Muscle layer of duodenum (tissue), 2 donors: ENCODE results near the gene FBXO8.

Experiments
- H3K27ac ChIP-seq: one replicate; pipeline ENCODE4 v1.7.0; 2013; ENCODE audit warnings: mild to moderate bottlenecking, low read length
- H3K27me3 ChIP-seq: one replicate; pipeline ENCODE4 v1.7.0; 2013; ENCODE audit warnings: low read depth, mild to moderate bottlenecking, control low read depth, low read length
- H3K36me3 ChIP-seq, 2 donors: one replicate each; pipeline ENCODE4 v1.7.0; 2013; ENCODE audit warnings: low read length in 2 of 2, control low read depth in 1 of 2, mild to moderate bottlenecking in 1 of 2; ENCODE audit not compliant: insufficient read depth in 2 of 2, control insufficient read depth in 1 of 2
- H3K4me1 ChIP-seq, 2 donors: one replicate each; pipeline ENCODE4 v1.7.0; 2013; ENCODE audit warnings: low read length in 2 of 2, mild to moderate bottlenecking in 2 of 2, control low read depth in 1 of 2, moderate library complexity in 1 of 2; ENCODE audit not compliant: insufficient read depth in 2 of 2, control insufficient read depth in 1 of 2
- H3K4me3 ChIP-seq, 2 donors: one replicate each; pipeline ENCODE4 v1.7.0; 2013; ENCODE audit warnings: low read length in 2 of 2, low read depth in 1 of 2, mild to moderate bottlenecking in 1 of 2
- H3K9me3 ChIP-seq, 2 donors: one replicate each; pipeline ENCODE4 v1.7.0; 2013; ENCODE audit warnings: low read length in 2 of 2, control low read depth in 1 of 2, mild to moderate bottlenecking in 1 of 2; ENCODE audit not compliant: control insufficient read depth in 1 of 2
- donor health status: healthy.

Gene FBXO8

GRCh38 chr4:174244441-174244840, 39.0 kb downstream of the FBXO8 start:
- Histone ChIP-seq H3K27ac (no peak overlapping the region), H3K4me3 (no peak overlapping the region), H3K4me1 (peaks cover 0 to 8% of the 10 kb centered on the region in 2 donors), H3K27me3 (no peaks in the 10 kb centered on the region), H3K36me3 (peaks cover 0 to 5% of the 10 kb centered on the region in 2 donors), H3K9me3 (no peaks in the 10 kb centered on the region)

GRCh38 chr4:174241162-174241561, 42.3 kb downstream of the FBXO8 start:
- H3K27me3 ChIP-seq: no peaks in the 10 kb centered on the region
- H3K27ac ChIP-seq: no peak overlapping the region
- H3K36me3 ChIP-seq: peaks cover 8 to 10% of the 10 kb centered on the region in 2 donors
- no peak overlapping the region for H3K4me3 ChIP-seq
- H3K9me3 ChIP-seq: no peaks in the 10 kb centered on the region
- no peaks in the 10 kb centered on the region for H3K4me1 ChIP-seq

DNA sequence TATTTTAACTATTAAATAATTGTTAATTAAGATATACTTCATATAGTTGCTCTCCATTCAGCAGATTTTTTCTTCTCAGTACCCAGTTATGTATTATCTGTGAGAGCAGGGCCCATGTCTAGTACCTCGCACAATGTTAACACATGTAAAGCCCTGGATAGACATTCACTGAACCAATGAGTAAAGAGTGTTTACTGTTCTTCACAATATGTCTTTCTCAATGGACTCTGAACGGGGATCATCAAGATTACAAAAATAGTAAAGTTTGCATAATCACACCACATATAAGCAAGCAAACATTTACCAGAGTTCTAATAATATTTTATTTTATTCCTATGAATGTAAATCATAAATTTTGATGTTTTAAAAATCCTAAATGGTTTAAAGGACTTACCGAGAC, 47.1 kb downstream of the FBXO8 start:
- Histone ChIP-seq H3K36me3 (peaks cover 10 to 11% of the 10 kb centered on the region in 2 donors), H3K27ac (no peak overlapping the region), H3K27me3 (no peaks in the 10 kb centered on the region), H3K4me3 (no peak overlapping the region), H3K9me3 (no peaks in the 10 kb centered on the region), H3K4me1 (no peaks in the 10 kb centered on the region)

GRCh38 chr4:174230680-174231079, 52.8 kb downstream of the FBXO8 start:
- Histone ChIP-seq H3K9me3 (no peaks in the 10 kb centered on the region), H3K4me3 (no peak overlapping the region), H3K27ac (no peak overlapping the region), H3K27me3 (no peaks in the 10 kb centered on the region), H3K36me3 (no peaks in the 10 kb centered on the region), H3K4me1 (peaks cover 0 to 8% of the 10 kb centered on the region in 2 donors)

GRCh38 chr4:174230148-174230547, 53.3 kb downstream of the FBXO8 start:
- Histone ChIP-seq H3K4me1 (peaks cover 0 to 12% of the 10 kb centered on the region in 2 donors), H3K4me3 (no peak overlapping the region), H3K9me3 (no peaks in the 10 kb centered on the region), H3K36me3 (no peaks in the 10 kb centered on the region), H3K27me3 (no peaks in the 10 kb centered on the region), H3K27ac (no peak overlapping the region)

DNA sequence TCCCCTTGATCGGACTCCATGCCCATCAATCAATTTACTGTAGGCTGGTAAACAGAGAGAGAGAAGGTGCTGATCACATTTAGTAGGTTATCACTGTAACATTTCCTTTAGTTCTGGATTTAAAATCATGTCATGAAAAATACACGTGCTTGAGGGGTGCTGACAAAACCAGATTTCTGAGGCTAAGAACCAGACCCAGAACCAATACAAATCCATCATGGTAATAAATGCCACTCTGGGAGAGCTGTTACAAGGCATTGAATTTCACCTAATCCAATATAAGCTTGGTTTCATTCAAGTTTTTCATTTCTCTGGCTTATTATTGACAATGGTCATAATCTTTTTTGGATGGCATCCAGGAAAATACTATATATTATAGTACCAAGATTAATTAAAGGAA, 54.5 kb downstream of the FBXO8 start:
- no peak overlapping the region for H3K4me3 ChIP-seq
- peaks cover 0 to 12% of the 10 kb centered on the region in 2 donors for H3K4me1 ChIP-seq
- H3K9me3 ChIP-seq: no peaks in the 10 kb centered on the region
- no peak overlapping the region for H3K27ac ChIP-seq
- H3K27me3 ChIP-seq: no peaks in the 10 kb centered on the region
- H3K36me3 ChIP-seq: no peaks in the 10 kb centered on the region

DNA sequence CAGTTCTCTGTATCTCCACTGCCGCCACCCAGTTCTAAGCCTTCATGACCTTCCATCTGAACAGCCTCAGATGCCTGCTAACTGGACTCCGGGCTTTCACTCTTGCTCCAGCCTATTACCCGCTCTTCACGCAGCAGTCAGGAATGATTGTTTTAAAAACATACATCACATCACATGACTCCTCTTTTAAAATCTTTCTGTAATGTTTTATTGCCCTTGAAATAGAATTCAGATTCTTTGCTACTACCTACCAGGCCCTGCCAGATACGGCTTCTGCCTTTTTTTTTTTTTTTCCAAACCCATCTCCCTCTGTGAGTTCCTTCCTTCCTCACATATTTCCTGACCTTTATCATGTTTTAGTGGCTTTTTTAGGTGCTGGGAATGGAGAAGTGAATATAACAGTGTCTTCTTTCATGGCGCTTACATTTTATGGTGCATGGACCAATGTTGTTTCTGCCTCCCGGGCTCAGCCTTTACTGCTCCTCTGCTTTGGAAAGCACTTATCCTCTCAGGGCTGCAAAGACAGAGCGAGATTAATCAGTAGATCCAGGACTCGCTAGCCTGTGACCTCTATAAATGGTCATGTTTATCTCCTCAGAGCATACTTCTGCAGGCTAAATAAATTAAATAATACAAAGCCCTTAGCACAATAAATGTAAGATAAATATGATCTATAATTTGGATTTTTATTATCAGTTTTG, 58.0 kb downstream of the FBXO8 start:
- peaks cover 0 to 12% of the 10 kb centered on the region in 2 donors for H3K4me1 ChIP-seq
- no peak overlapping the region for H3K27ac ChIP-seq
- H3K36me3 ChIP-seq: no peaks in the 10 kb centered on the region
- H3K27me3 ChIP-seq: no peaks in the 10 kb centered on the region
- H3K4me3 ChIP-seq: no peak overlapping the region
- H3K9me3 ChIP-seq: no peaks in the 10 kb centered on the region

DNA sequence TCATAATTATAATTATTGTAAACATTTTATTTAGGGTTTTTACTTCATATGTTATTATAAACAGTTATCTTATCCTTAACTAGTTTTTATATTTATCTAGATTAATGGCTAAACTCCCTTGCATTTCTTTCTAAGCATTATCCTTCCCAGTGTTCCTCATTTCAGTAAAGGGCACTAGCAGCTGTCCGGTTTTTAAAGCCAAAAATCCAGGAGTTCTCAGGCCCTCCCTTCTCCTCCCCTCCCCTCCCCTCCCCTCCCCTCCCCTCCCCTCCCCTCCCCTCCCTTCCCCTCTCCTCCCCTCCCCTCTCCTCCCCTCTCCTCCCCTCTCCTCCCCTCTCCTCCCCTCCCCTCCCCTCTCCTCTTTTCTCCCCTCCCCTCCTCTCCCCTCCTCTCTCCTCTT, 58.9 kb downstream of the FBXO8 start:
- Histone ChIP-seq H3K9me3 (no peaks in the 10 kb centered on the region), H3K4me1 (peaks cover 0 to 12% of the 10 kb centered on the region in 2 donors)

DNA sequence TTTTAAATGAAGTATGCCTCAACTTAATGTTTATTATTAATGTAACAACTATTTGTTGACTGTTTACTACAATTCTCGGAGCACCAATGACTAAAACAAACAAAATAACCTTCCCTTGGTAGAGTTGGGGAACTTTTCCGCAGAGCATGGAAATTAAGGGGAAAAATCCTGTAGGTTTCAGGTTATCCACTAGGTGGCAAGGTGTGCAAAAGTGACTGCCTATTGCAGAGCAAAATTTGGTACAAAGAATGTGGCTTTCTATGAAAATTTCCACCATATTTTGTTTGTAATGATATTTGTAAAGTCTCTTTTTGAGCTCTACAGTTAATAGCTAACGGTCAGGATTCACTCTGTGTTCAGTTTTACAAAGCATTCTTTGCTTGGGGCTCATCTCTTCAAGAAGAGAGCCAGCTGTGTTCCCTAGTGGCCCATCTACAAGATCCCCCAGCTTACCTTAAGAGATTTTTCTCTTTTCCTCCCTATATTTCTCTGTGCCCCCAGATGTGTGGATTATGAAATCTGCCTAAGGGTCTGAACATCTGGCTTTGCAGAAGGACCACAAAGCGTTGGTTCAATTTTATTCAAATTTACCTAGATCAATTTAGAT, 61.1 kb downstream of the FBXO8 start:
- H3K27ac ChIP-seq: no peak overlapping the region
- H3K9me3 ChIP-seq: no peaks in the 10 kb centered on the region
- H3K4me1 ChIP-seq: peaks cover 0 to 15% of the 10 kb centered on the region in 2 donors
- no peaks in the 10 kb centered on the region for H3K36me3 ChIP-seq
- no peak overlapping the region for H3K4me3 ChIP-seq
- peaks cover 15% of the 10 kb centered on the region for H3K27me3 ChIP-seq

More for the DNA sequence above, 58.9 kb downstream of the FBXO8 start:
- Histone ChIP-seq H3K27me3 (no peaks in the 10 kb centered on the region), H3K4me3 (no peak overlapping the region), H3K36me3 (no peaks in the 10 kb centered on the region), H3K27ac (no peak overlapping the region)

- Histone ChIP-seq H3K27me3 (peaks cover 47% of the 10 kb centered on the region), H3K36me3 (no peaks in the 10 kb centered on the region), H3K27ac (no peak overlapping the region), H3K4me1 (peaks cover 0 to 23% of the 10 kb centered on the region in 2 donors), H3K4me3 (peak overlapping the region; percentile 58 to 67), H3K9me3 (no peaks in the 10 kb centered on the region)
These were observed 65.2 kb downstream of the FBXO8 start for GRCh38 chr4:174218127-174218790.

DNA sequence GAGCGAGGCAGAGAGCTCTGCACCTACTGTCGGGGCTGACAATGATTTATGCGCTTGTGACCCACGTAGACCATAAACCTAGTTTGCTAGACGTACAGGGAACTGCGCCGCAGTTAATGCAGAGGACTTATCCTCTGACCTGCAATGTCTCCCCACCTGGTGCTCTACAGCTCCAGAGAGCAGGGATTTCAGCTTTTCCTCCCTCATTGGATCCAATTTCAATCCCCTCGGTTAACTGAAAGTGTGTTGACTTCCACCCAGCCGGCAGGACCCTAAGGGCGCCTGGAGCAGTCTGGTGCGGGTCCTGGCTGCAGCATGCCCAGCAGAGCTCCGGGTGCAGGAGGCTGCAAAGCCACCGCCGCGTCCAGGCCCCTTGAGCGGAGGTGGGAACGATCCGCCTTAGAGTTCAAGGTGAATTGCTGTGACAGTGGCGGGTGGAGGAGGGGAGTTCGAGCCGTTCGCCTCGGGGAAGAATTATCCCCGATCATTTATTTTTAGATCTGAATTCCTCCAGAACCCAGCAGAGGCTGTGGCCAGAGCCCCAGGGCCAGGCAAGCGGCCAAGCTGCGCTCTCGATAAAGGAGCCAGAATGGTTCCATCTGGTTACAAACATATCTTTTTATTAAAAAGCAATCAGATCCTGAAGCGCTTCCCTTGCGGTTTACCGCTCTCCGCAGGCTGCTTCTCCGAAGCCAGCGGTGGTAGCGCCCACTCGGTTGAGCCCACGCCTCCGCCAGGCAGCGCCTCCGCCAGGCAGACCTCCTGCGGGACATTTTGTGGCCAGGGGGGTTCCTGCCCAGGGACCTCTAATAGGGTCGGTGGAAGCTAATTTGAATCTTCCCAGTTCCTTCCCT, 66.0 kb downstream of the FBXO8 start:
- H3K27ac ChIP-seq: no peak overlapping the region
- peaks cover 0 to 23% of the 10 kb centered on the region in 2 donors for H3K4me1 ChIP-seq
- peaks cover 51% of the 10 kb centered on the region for H3K27me3 ChIP-seq
- no peaks in the 10 kb centered on the region for H3K9me3 ChIP-seq
- no peaks in the 10 kb centered on the region for H3K36me3 ChIP-seq
- peak overlapping the region; percentile 58 to 67 for H3K4me3 ChIP-seq
